ENCODE data around the gene PAQR4.

PAQR4 gene

DNA sequence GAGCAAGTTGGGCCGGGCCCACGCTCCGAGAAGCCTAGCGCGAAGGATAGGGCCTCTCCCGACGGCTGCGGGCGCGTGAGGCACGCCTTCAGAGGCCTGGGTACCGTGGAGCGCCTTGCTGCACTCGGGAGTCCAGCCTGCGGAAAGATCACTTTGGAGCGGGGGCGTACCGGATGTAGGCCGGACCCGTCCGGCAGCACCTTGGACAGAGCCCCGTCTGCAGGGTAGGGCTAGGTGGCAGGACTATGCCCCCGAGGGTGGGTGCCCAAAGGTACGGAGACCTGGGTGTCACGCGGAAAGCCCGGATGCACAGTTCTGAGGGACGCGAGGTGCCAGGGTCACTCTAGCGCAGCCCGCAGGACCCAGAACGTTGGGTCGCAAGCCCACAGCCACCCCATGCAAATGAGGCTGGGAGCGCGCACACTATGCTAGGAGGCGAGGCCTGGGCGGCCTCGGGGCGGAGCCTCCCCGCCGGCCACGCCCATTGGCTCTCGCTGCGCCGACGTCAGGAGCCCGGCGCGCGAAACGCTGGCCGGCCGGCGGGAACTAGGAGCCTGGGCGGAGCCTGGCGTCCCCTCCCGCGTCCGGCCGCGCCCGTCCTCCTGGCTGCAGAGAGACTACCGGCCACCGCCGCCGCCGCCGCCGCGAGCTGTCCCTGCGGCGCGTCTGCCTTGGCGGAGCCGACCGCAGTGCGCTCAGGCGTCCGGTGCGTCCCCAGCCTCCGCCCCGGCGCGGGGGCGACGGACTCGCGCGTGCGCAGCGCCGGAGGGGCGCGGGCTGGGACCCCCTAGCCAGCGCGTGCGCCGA, at the start of gene PAQR4:
Gene PAQR4 (plus strand): TSS at position 611 of the 807 bp plus-strand sequence. CDS start 327 bp downstream, outside the sequence.
- peak within 1 kb of the TSS; percentile 58 for H3K4me3 ChIP-seq (ENCODE audit: low read depth, low read length)
- DNase-seq (ENCODE audit: low read depth), result peak; percentile 85
- TF ChIP-seq, protein P1, sequence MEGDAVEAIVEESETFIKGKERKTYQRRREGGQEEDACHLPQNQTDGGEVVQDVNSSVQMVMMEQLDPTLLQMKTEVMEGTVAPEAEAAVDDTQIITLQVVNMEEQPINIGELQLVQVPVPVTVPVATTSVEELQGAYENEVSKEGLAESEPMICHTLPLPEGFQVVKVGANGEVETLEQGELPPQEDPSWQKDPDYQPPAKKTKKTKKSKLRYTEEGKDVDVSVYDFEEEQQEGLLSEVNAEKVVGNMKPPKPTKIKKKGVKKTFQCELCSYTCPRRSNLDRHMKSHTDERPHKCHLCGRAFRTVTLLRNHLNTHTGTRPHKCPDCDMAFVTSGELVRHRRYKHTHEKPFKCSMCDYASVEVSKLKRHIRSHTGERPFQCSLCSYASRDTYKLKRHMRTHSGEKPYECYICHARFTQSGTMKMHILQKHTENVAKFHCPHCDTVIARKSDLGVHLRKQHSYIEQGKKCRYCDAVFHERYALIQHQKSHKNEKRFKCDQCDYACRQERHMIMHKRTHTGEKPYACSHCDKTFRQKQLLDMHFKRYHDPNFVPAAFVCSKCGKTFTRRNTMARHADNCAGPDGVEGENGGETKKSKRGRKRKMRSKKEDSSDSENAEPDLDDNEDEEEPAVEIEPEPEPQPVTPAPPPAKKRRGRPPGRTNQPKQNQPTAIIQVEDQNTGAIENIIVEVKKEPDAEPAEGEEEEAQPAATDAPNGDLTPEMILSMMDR (conservative IDR thresholded peaks at IDR 0.05; ENCODE audit: low read depth, low read length), result no peak

DNA sequence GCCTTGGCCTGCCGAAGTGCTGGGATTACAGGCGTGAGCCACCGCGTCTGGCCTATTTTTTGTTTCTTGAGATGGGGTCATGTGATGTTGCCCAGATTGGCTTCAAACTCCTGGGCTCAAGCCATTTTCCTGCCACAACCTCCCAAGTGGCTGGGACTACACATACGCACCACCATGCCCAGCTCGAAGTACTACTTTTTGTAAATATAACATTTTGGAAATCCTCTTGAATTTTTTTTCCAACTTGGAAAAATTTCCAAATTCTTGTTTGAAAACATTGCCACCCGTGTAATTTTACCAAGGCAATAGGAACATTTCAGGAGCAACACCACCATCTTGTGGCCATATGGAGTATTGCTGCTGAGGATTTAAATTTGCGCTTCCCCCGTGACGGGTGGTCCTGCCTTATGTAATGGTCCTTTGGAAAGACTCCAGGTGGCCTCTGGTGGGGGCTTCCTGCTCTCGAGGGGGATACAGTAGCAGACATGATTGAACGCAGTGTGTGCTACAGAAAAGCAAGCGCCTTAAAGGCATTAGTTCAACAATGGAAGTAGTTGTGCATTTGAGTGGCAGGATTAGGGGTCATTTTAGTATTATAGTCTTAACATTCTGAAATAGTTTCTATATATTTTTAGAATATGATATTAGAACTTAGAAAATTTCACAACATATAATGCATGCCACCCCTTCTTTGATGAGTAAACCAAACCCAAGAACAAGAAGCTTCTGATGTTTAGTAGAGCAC, 49.5 kb upstream of the PAQR4 start:
- no peak overlapping the region for H3K4me3 ChIP-seq (ENCODE audit: low read depth, low read length)
- TF ChIP-seq, protein P1 (conservative IDR thresholded peaks at IDR 0.05; ENCODE audit: low read depth, low read length), result peak; percentile 87
- DNase-seq (ENCODE audit: low read depth), result peak; percentile 79

DNA sequence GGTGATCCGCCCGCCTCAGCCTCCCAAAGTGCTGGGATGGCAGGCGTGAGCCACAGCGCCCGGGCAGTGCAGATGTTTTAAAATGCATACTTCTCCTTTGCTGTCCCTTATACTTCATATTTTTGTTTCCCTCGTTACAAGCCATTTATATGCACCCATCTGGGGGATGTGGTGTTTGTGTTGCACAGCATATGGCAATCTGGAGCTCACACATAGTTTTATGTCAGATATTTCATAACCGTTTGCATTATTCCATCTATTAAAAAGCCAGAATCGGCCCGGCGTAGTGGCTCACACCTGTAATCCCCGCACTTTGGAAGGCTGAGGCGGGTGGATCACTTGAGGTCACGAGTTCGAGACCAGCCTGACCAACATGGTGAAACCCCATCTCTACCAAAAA, 45.7 kb upstream of the PAQR4 start:
- no peak for DNase-seq (ENCODE audit: low read depth)
- no peak overlapping the region for H3K4me3 ChIP-seq (ENCODE audit: low read depth, low read length)
- TF ChIP-seq, protein P1 (conservative IDR thresholded peaks at IDR 0.05; ENCODE audit: low read depth, low read length), result no peak

DNA sequence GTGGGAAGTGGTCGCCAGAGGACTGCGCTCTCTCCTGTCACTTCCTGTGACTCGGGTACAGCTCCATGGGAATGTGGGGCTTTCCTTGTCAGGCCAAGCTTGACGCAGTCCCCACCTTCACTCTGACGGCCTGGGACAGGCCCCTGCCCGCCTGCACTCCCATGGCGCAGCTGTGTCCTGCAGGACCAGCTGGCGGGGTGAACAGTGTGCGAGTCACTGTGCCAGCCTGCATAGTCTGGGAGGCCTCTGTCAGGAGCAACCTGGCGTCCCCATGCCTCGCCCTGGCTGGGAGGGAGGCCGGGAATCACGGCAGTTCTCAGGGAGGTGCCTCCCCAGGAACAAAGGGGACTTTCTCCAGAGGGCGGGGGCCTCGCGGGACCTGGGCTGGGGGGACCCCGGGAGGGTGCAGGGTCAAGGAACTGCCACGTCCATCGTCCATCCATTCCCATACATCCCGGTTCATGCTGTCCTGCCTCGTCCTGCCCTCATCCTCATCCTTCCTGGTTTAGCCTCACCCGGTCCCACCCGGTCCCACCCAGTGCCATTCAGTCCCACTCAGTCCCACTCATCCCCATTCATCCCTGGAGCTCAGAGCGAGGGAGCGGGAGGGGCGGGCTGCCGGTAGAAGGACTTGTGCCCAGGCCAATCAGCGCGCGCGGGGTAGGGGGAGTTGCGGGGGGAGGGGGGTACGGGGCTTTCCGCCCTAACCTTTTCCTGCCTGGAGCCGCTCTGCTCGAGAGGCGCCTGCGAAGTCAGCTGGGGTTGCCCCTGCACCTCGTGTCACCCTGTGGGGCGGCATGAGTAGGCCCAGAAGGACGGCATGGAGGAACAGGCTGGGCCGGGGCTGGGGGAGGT, 44.0 kb upstream of the PAQR4 start:
- no peak overlapping the region for H3K4me3 ChIP-seq (ENCODE audit: low read depth, low read length)
- no peak for DNase-seq (ENCODE audit: low read depth)
- TF ChIP-seq, protein P1 (conservative IDR thresholded peaks at IDR 0.05; ENCODE audit: low read depth, low read length), result no peak

DNA sequence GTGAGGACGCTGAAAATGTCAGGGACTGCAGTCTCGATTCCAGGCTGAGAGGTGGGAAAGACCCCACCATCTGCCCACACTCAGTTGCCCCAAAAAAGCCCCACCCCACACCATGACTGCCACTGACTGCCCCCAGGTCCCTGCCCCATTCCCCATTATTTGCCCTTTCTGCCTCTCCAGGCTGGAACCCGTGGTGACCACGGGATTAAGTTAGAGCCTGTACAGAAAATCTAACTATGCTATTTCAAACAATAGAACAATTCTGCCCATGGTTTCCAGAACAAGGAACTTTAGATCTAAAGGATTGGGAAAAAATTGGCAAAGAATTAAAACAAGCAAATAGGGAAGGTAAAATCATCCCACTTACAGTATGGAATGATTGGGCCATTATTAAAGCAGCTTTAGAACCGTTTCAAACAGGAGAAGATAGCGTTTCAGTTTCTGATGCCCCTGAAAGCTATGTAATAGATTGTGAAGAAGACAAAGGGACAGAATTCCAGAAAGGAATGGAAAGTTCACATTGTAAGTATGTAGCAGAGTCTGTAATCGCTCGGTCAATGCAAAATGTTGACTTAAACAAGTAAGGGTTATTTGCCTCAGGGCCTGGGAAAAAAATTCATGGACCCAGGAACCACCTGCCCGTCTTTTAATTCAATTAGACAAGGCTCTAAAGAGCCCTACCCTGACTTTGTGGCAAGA, 43.0 kb upstream of the PAQR4 start:
- no peak for DNase-seq (ENCODE audit: low read depth)
- TF ChIP-seq, protein P1 (conservative IDR thresholded peaks at IDR 0.05; ENCODE audit: low read depth, low read length), result no peak

DNA sequence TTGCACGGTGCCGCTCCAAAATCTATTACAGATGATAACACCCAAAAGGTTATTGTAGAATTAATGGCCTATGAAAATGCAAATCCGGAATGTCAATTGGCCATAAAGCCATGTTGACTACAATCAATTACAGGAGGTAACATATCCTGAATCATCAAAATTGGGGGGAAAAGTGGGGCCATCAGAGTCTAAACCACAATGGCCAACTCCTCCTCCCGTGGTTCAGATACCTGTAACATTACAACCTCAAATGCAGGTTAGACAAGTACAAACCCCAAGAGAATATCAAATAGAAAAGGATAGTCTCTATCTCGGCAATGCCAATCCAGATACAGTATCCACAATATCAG, 42.5 kb upstream of the PAQR4 start:
- TF ChIP-seq, protein P1 (conservative IDR thresholded peaks at IDR 0.05; ENCODE audit: low read depth, low read length), result no peak
- DNase-seq (ENCODE audit: low read depth), result no peak
- peak overlapping the region; percentile 45 for H3K4me3 ChIP-seq (ENCODE audit: low read depth, low read length)

More for the DNA sequence above, 43.0 kb upstream of the PAQR4 start:
- H3K4me3 ChIP-seq (ENCODE audit: low read depth, low read length), result no peak overlapping the region
